Osteoblast (primary cell): ENCODE measurements around the gene CAMKMT. TPM values are rescaled to one million over a fixed set of nuclear protein-coding genes. Genes with fewer than 3 reads are reported as not detected.

Experiments used
- DNase-seq: peaks from one replicate; pipeline ENCODE4 v3.0.0; 2011; ENCODE audit warnings: low spot score, mixed read lengths; ENCODE audit not compliant: insufficient read length; ENCODE audit errors: missing footprints
- H2AFZ ChIP-seq: 2 replicates; pipeline ENCODE4 v1.6.0; 2011; ENCODE audit warnings: mild to moderate bottlenecking, low read length
- H3K27ac ChIP-seq: 2 replicates; pipeline ENCODE4 v1.5.1; 2011; ENCODE audit warnings: mild to moderate bottlenecking, low read depth, low read length, moderate library complexity
- H3K27me3 ChIP-seq: 2 replicates; pipeline ENCODE4 v1.6.0; 2012; ENCODE audit warnings: mild to moderate bottlenecking, control low read depth, inconsistent platforms, low read length, moderate library complexity; ENCODE audit not compliant: insufficient read depth
- H3K36me3 ChIP-seq: 2 replicates; pipeline ENCODE4 v1.5.1; 2011; ENCODE audit warnings: mild to moderate bottlenecking, low read length, control low read depth, moderate library complexity; ENCODE audit not compliant: insufficient read depth
- H3K4me1 ChIP-seq: 2 replicates; pipeline ENCODE4 v1.5.1; 2011; ENCODE audit warnings: mild to moderate bottlenecking, low read length, control low read depth, moderate library complexity; ENCODE audit not compliant: insufficient read depth
- H3K4me2 ChIP-seq: 2 replicates; pipeline ENCODE4 v1.6.0; 2011; ENCODE audit warnings: mild to moderate bottlenecking, low read length; ENCODE audit not compliant: insufficient read depth
- H3K4me3 ChIP-seq: fragments of 200-600 bp; sonication (generic); 3 replicates; pipeline ENCODE4 v1.5.1; 2012; ENCODE audit warnings: mild to moderate bottlenecking, low read length, inconsistent platforms; ENCODE audit not compliant: insufficient read depth
- H3K79me2 ChIP-seq: 2 replicates; pipeline ENCODE4 v1.6.0; 2012; ENCODE audit warnings: mild to moderate bottlenecking, low read length, control low read depth, inconsistent platforms; ENCODE audit not compliant: insufficient read depth
- H3K9me3 ChIP-seq: 2 replicates; pipeline ENCODE4 v1.5.1; 2011; ENCODE audit warnings: low read depth, low read length, control low read depth
- H4K20me1 ChIP-seq: 2 replicates; pipeline ENCODE4 v1.6.0; 2012; ENCODE audit warnings: mild to moderate bottlenecking, low read length, control low read depth; ENCODE audit not compliant: insufficient read depth
- CTCF ChIP-seq: IDR thresholded peaks from 2 replicates; pipeline ENCODE4 v1.5.1; 2011; ENCODE audit warnings: mild to moderate bottlenecking, low read depth, low read length, moderate library complexity; ENCODE audit errors: extremely low read depth
- total RNA-seq: library from RNA; depleted of rRNA; stranded (reverse); fragments of >200 nt; gene quantifications from 2 replicates; pipeline ENCODE4 v1.2.3, GENCODE V29; 2012

CAMKMT gene
- total RNA-seq, 1 donor: 7.2 TPM

- H3K4me3 ChIP-seq: no peak overlapping the region
- no peak for DNase-seq
Observed at GRCh38 chr2:44706681-44707553, 345.2 kb downstream of the CAMKMT start.

GRCh38 chr2:44707945-44708660 lies 346.4 kb downstream of the CAMKMT start:
- H3K4me2 ChIP-seq: no peak overlapping the region
- TF ChIP-seq CTCF: no peak
- no peak overlapping the region for H3K27ac ChIP-seq
- H3K79me2 ChIP-seq: no peaks in the 10 kb centered on the region
- H3K36me3 ChIP-seq: no peaks in the 10 kb centered on the region
- no peak overlapping the region for H3K4me3 ChIP-seq
- no peaks in the 10 kb centered on the region for H3K4me1 ChIP-seq
- no peaks in the 10 kb centered on the region for H4K20me1 ChIP-seq
- no peak for DNase-seq
- no peaks in the 10 kb centered on the region for H3K27me3 ChIP-seq
- H3K9me3 ChIP-seq: no peaks in the 10 kb centered on the region
- H2AFZ ChIP-seq: no peak overlapping the region

More at GRCh38 chr2:44706681-44707553, 345.2 kb downstream of the CAMKMT start:
- no peaks in the 10 kb centered on the region for H3K79me2 ChIP-seq
- no peak overlapping the region for H3K4me2 ChIP-seq
- H3K27ac ChIP-seq: no peak overlapping the region
- H3K4me1 ChIP-seq: no peaks in the 10 kb centered on the region
- H4K20me1 ChIP-seq: no peaks in the 10 kb centered on the region
- no peaks in the 10 kb centered on the region for H3K36me3 ChIP-seq
- TF ChIP-seq CTCF: no peak
- H3K9me3 ChIP-seq: no peaks in the 10 kb centered on the region
- no peaks in the 10 kb centered on the region for H3K27me3 ChIP-seq
- H2AFZ ChIP-seq: no peak overlapping the region

- Histone ChIP-seq H2AFZ (no peak overlapping the region), H3K4me1 (no peaks in the 10 kb centered on the region), H3K9me3 (no peaks in the 10 kb centered on the region), H3K79me2 (no peaks in the 10 kb centered on the region), H3K4me2 (no peak overlapping the region), H3K27ac (no peak overlapping the region), H3K4me3 (no peak overlapping the region), H3K36me3 (no peaks in the 10 kb centered on the region), H3K27me3 (no peaks in the 10 kb centered on the region), H4K20me1 (no peaks in the 10 kb centered on the region)
- no peak for DNase-seq
- no peak for TF ChIP-seq CTCF
Observed at GRCh38 chr2:44708661-44709000, 346.9 kb downstream of the CAMKMT start.

GRCh38 chr2:44713170-44713569 lies 351.4 kb downstream of the CAMKMT start:
- no peak overlapping the region for H3K27ac ChIP-seq
- no peak for TF ChIP-seq CTCF
- H3K4me3 ChIP-seq: no peak overlapping the region
- peaks cover 7% of the 10 kb centered on the region for H3K4me1 ChIP-seq
- H3K36me3 ChIP-seq: no peaks in the 10 kb centered on the region
- no peaks in the 10 kb centered on the region for H3K27me3 ChIP-seq
- no peak overlapping the region for H3K4me2 ChIP-seq
- no peaks in the 10 kb centered on the region for H3K79me2 ChIP-seq
- no peak overlapping the region for H2AFZ ChIP-seq
- no peaks in the 10 kb centered on the region for H4K20me1 ChIP-seq
- DNase-seq: no peak
- H3K9me3 ChIP-seq: no peaks in the 10 kb centered on the region
